GM19372 (cell line): Measurements from ENCODE around the gene NLN.
A peak's percentile ranks its signal among the peaks of the same experiment; 100 is the strongest.
"Not testable (repeated sequence)": the region's sequence is repeated elsewhere in the genome, so short reads cannot be mapped to it uniquely, and the experiment has no call there.

ENCODE experiments used
- ATAC-seq: cut with Tn5 transposase; IDR thresholded peaks from one replicate; pipeline ENCODE4 v1.9.1; 2021; ENCODE audit warnings: mild to moderate bottlenecking, low read depth, moderate library complexity; ENCODE audit not compliant: unreplicated experiment

The NLN gene

DNA sequence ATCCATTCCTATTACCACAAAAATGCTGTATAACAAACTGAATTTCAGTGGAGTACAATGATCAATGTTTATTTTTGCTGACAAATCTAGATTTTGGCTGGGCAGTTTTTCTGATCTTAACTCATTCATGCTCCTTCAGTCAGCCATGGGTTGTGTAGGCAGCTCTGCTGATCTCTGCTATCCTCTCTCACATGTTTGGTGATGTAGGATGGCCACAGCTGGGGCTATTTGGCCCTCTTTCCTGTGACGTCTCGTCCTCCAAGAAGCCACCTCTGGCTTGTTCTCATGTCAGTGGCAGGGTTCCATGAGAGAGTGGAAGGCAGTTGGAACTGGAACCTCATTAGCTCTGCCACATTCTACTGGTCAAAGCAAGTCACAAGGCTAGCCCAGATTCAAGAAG is 8.9 kb downstream of the NLN start:
- no peak for ATAC-seq

DNA sequence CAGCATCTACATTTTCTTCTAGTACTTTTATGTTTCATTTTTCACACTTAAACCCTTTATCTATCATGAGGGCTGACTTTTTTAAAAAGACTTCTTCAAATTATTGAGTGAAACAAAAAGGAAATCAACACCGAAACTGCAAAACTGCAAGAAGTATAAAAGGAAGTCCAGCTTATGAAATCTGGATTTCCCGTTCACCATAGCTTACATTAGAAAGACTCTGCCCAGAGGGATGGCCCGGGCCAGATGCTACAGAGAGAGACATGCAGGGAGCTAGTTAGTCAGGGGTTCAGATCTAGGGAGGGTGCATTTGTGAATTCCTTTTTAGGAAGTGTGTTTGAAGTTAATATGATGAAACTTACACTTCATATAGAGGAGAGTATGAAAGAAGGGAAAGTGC is 10.0 kb downstream of the NLN start:
- not testable (repeated sequence) for ATAC-seq

- not testable (repeated sequence) for ATAC-seq
Measured at GRCh38 chr5:65734196-65734775, 12.3 kb downstream of the NLN start.

DNA sequence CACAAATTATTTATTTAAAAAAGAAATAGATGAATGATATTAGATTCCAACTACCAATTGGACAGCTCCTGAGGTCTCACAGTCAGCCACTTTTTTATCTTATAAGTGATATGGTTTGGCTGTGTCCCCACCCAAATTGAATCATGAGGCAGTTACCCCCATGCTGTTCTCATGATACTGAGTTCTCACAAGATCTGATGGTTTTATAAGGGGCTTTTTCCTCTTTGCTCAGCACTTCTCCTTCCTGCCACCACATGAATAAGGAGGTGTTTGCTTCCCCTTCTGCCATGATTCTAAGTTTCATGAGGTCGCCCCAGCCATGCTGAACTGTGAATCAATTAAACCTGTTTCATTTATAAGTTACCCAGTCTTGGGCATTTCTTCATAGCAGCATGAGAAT is 12.9 kb downstream of the NLN start:
- ATAC-seq = no peak

DNA sequence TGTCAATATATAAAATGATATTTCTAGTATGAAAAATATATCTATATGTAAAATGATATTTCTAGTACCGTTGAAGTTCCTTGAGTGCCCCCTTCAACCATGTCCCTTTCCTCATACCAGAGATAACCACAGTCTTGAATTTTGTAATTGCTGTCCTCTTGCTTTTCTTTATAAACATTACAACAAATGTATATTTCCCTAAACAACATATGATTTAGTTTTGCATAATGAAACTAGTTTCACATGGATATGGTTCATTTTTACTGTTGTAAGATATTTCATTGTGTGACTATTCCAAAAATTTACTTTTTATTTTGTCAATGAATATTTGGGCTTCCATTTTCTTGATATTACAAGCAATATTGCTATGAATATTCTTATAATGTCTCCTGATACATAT is 14.0 kb downstream of the NLN start:
- ATAC-seq = no peak

DNA sequence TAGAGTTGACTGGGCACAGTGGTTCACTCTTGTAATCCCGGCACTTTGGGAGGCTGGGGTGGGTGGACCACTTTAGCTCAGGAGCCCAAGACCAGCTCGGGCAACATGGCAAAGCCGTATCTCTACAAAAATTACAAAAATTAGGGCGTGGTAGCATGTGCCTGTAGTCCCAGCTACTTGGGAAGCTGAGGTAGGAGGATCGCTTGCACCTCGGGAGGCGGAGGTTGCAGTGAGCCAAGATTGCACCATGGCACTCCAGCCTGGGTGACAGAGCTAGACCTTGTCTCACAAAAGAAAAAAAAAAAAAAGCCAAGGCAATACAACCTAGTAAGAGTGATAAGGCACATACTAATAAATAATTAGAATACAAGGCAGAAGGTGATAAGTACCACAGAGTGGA is 15.8 kb downstream of the NLN start:
- no peak for ATAC-seq

GRCh38 chr5:65738305-65738704 is 16.3 kb downstream of the NLN start:
- no peak for ATAC-seq

DNA sequence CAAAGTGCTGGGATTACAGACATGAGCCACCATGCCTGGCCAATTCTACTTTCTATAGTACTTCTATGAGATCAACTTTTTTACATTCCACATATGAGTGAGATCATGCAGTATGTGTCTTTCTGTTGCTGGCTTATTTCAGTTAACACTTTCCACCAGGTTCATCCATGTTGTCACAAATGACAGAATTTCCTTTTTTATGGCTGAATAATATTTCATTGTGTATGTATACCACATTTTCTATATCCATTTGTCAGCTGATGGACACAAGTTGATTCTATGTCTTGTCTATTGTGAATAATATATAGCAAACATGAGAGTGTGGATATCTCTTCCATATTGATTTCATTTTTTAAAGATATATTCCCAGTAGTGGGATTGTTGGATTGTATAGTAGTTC is 17.2 kb downstream of the NLN start:
- ATAC-seq = no peak

DNA sequence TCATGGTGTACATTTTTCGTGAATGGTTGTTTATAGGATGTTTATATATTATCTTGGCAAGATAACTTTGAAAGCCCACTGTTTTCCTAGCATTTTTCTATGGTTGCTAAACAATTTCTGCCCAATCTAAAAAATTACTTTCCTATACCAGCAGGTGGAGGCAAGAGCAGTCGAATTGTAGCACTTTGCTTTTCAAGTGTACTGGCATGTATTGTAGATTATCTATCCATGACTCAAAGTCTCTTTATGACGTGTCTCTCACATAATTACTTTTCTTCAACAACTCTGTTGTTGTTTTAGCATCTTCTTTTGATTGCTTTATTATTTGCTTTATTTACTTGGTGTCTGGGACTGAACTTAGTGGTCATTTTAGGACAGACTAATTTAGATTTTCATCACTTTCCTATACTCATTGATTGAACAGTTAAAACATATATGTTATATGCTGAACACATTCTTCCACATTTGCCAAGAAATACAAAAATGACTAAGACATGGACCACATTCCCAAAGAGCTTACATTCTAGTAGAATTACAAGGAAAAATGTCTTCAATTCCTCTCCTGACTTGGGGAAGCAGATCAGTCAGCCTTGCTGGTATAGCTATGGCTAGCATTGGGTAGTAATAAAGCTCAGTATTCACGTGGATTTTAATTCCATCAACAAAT is 20.7 kb downstream of the NLN start:
- peak; percentile 79 for ATAC-seq

DNA sequence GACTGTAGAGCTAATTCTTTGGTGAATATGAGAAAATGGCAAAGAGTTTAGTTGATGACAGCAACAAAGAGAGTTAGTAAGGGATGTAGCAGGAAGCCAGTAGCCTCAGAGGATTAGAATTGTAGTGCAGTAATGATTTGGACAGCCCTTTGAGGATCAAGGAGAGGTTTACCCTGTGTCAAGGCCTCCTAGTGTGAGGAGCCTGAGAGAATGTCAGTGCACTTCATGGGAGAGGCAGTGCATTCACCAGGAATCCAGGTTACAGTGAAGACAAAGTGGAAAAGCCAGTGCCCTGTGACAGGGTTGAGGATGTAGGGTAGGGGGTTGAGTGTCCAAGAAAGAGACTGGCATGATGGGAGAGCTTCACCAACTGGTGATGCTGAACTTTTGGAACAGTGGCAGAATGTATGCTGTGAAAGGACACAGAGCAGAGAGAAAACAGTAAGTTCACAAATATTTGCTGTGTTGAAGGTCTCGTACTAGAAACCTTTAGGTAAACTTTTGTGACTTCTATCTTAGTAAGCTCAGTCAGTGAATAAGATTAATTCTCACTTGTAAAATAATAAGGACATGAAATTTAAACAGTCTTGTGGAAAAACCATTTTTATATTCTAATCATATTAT is 27.3 kb downstream of the NLN start:
- ATAC-seq = no peak

DNA sequence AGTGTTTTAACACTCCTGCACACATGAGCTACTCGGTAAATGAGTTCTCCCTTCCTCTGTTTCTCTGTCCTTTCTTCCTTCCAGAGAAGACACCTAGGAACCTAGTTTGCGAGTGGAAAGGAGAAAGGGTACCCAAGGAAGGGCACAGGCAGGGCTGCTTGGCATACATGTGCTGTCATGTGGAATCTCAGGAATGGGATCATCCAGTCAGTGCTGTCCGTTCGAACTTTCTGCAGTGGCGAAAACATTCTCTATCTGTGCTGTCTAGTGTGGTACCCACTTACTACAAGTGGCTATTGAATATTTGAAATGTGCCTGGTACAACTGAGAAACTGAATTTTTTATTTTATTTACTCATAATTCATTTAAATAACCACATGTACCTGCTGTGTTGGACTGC is 28.0 kb downstream of the NLN start:
- ATAC-seq = no peak

GRCh38 chr5:65750938-65751337 is 28.9 kb downstream of the NLN start:
- no peak for ATAC-seq

DNA sequence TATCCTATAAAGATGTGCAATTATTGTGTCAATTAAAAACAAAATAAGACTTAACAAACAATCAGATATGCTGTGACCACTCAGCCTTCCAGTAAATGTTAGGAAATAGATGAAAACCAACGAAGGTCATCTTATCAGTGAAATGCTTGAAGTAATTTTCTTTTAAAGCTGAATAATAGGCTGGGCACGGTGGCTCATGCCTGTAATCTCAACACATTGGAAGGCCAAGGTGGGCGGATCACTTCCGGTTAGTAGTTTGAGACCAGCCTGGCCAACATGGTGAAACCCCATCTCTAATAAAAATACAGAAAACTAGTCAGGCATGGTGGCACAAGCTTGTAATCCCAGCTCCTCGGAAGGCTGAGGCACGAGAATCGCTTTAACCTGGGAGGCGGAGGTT is 31.2 kb downstream of the NLN start:
- no peak for ATAC-seq

GRCh38 chr5:65758546-65759144 is 36.6 kb downstream of the NLN start:
- ATAC-seq = no peak

DNA sequence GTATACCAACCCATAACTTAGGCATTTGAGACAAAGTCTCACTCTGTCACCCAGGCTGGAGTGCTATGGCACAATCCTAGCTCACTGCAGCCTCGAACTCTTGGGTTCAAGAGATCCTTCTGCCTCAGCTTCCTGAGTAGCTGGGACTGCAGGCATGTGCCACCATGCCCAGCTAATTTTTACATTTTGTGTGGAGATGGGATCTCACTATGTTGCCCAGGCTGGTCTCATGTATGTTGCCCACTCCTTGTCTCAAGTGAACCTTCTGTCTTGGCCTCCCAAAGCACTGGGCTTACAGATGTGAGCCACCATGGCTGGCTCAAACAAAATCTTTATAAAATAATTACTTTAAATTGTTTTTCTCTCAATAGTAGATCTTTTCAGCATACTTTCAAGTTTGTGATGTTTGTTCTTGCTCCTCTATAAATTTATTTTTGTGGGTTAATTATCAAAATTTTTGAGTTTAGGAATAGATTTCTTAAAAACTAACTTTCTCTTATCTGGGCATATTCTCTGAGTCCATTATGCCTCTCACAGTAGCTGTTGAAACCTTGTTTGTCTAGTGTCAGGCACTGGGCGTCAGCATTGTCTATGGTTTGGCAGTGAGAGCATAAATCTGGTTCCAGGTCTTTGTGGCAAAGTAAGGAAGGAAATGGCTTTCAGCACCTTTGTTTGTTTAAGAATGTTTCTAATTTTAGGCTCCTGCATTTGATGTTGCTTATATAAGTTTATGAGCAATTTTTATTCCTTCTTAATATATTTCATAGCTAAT is 38.7 kb downstream of the NLN start:
- no peak for ATAC-seq

DNA sequence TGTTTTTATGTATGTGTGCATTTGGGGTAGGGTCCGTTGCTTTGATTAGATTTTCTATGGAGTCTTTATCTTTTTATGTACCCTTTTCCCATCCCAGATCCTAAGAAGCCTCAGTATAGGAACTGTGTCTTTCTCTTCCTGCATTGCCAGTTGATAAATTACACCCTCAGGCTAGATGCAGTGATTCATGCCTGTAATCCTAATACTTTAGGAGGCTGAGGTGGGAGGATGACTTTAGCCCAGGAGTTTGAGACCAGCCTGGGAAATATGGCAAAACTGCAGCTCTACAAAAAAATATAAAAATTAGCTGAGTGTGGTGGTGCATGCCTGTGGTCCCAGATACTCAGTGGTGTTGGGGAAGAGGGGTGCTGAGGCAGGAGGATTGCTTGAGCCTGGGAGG is 40.2 kb downstream of the NLN start:
- ATAC-seq = no peak

DNA sequence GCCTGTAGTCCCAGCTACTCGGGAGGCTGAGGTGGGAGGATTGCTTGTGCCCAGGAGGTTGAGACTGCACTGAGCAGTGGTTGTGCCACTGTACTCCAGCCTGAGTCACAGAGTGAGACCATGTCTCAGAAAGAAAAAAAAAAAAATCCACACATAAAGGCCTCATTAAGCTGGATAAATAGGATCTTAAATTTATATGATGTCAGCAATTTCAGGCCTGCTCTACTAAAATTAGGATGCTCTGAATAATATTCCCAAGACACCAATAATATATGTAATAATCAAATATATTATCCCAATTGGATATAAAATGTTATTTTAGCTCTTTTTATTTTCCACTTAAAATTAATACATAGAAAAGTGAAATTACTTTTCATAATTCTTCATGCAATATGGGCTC is 43.6 kb downstream of the NLN start:
- no peak for ATAC-seq

GRCh38 chr5:65766175-65766574 is 44.2 kb downstream of the NLN start:
- ATAC-seq = no peak

DNA sequence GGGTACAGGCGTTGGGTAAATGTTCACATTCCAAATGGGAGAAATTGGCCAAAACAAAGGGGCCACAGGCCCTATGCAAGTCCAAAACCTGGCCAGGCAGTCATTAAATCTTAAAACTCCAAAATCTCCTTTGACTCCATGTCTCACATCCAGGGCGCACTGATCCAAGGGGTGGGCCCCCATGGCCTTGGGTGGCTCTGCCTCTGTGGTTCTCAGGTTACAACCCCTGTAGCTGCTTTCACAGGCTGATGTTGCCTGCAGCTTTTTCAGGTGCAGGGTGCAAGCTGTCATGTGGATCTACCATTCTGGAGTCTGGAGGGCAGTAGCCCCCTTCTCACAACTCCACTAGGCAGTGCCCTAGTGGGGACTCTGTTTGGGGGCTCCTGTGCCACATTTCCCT is 44.8 kb downstream of the NLN start:
- ATAC-seq = no peak

DNA sequence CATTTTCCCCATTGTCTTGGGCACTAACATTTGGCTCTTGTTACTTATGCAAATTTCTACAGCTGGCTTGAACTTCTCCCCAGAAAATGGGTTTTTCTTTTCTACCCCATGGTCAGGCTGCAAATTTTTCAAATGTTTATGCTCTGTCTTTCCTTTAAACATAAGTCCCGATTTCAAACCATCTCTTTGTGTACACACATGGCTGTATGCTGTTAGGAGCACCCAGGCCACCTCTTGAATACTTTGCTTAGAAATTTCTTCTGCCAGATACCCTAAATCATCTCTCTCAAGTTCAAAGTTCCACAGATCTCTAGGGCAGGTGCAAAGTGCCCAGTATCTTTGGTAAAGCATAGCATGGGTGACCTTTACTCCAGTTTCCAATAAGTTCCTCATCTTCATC is 45.6 kb downstream of the NLN start:
- ATAC-seq = no peak

DNA sequence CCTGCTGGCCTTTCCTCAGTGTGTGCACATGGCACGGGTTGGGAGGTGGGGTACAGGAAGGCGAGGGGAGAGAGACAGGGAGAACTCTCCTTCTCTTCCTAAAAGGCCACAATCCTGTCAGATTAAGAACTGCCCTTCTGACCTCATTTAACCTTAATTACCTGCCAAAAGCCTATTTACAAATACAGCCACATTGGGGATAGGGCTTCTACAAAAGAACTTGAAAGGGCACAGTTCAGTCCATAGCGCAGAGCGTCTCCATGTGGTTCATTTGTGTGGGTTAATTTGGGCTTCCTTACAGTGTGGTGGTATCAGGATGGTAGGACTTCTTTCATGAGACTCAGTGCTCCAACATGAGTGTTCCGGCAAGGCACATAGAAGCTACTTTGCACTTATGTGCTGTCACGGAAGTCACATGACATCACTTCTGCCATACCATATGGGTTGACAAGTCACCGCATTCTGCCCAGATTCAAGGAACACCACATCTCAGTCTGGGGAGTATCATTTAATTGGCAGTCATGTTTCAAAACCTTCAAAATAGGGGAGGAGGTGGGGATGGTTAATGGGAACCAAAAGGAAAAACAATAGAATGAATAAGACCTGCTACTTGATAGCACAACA is 46.8 kb downstream of the NLN start:
- no peak for ATAC-seq
